DND-41 (cell line): Measurements from ENCODE around the gene CRACDL.

Source experiments
- CTCF ChIP-seq: IDR thresholded peaks from 2 replicates; pipeline ENCODE4 v1.5.1; 2012; ENCODE audit warnings: borderline replicate concordance, low read length, moderate library complexity, mild to moderate bottlenecking; ENCODE audit not compliant: poor library complexity, severe bottlenecking; ENCODE audit errors: extremely low read depth
- EZH2 ChIP-seq: IDR thresholded peaks from 3 replicates; pipeline ENCODE4 v1.6.1; 2012; ENCODE audit warnings: borderline replicate concordance, low read depth, mild to moderate bottlenecking, moderate library complexity, low read length, inconsistent platforms; ENCODE audit not compliant: severe bottlenecking

GRCh38 chr2:98768384-98769113 is 167.5 kb downstream of the CRACDL start:
- TF ChIP-seq CTCF = no peak
- TF ChIP-seq EZH2 = no peak
